Smooth muscle cell (in vitro differentiated cells): Measurements from ENCODE around the gene RAB5B. TPM values are rescaled to one million over a fixed set of nuclear protein-coding genes. Genes with fewer than 3 reads are reported as not detected.

ENCODE experiments used
- DNase-seq: peaks from one replicate; lab custom pipeline; 2025; ENCODE audit not compliant: unreplicated experiment; lab: John Stamatoyannopoulos, UW
- H2AFZ ChIP-seq: fragments of 200-600 bp; sonication (generic); 2 replicates; pipeline ENCODE4 v1.6.0; 2016; ENCODE audit warnings: antibody characterized with exemption, low read depth, mild to moderate bottlenecking
- H3F3A ChIP-seq: fragments of 200-600 bp; sonication (generic); 2 replicates; pipeline ENCODE4 v1.6.0; 2017; ENCODE audit warnings: antibody characterized with exemption, low read depth
- H3K27ac ChIP-seq: fragments of 200-600 bp; sonication (generic); 2 replicates; pipeline ENCODE4 v1.5.1; 2016; ENCODE audit warnings: low read depth, mild to moderate bottlenecking
- H3K27me3 ChIP-seq: fragments of 200-600 bp; sonication (generic); 2 replicates; pipeline ENCODE4 v1.6.1; 2016; ENCODE audit warnings: low read depth, mild to moderate bottlenecking
- H3K36me3 ChIP-seq: fragments of 200-600 bp; sonication (generic); 2 replicates; pipeline ENCODE4 v1.5.1; 2016; ENCODE audit warnings: low read depth
- H3K4me1 ChIP-seq: fragments of 200-600 bp; sonication (generic); 2 replicates; pipeline ENCODE4 v1.5.1; 2016; ENCODE audit warnings: low read depth
- H3K4me2 ChIP-seq: fragments of 200-600 bp; sonication (generic); 2 replicates; pipeline ENCODE4 v1.6.0; 2016; ENCODE audit warnings: mild to moderate bottlenecking
- H3K4me3 ChIP-seq: fragments of 200-600 bp; sonication (generic); 2 replicates; pipeline ENCODE4 v1.5.1; 2016; ENCODE audit warnings: mild to moderate bottlenecking
- H3K79me2 ChIP-seq: fragments of 200-600 bp; sonication (generic); 2 replicates; pipeline ENCODE4 v1.6.0; 2016; ENCODE audit warnings: low read depth, mild to moderate bottlenecking
- H3K9ac ChIP-seq: fragments of 200-600 bp; sonication (generic); 2 replicates; pipeline ENCODE4 v1.6.0; 2016; ENCODE audit warnings: low read depth
- H3K9me3 ChIP-seq: fragments of 200-600 bp; sonication (generic); replicated peaks from 2 replicates; pipeline ENCODE4 v1.5.1; 2016; ENCODE audit warnings: low read depth
- H4K20me1 ChIP-seq: fragments of 200-600 bp; sonication (generic); 2 replicates; pipeline ENCODE4 v1.6.0; 2016; ENCODE audit warnings: low read depth
- CTCF ChIP-seq: fragments of 200-600 bp; sonication (generic); IDR thresholded peaks from 2 replicates; pipeline ENCODE4 v1.5.1; 2017; ENCODE audit warnings: borderline replicate concordance, mild to moderate bottlenecking, antibody characterized with exemption; ENCODE audit not compliant: insufficient read depth, poor library complexity, severe bottlenecking
- WGBS: methylation state at CpG from one replicate; pipeline ENCODE4 v1.1.7; 2016; ENCODE audit warnings: low lambda C conversion rate; 5-methylcytosine and 5-hydroxymethylcytosine counted together
- polyA plus RNA-seq: library from polyadenylated mRNA; unstranded; fragments of >200 nt; fragmentation: Nextera tagmentation; extraction: Ambion mirVana; gene quantifications from 2 replicates; pipeline ENCODE4 v1.2.1, GENCODE V29; 2016
- total RNA-seq: library from RNA; depleted of rRNA; stranded (reverse); fragments of >200 nt; gene quantifications from 2 replicates; pipeline ENCODE4 v1.2.3, GENCODE V29; 2014

Gene RAB5B
- total and polyA plus RNA-seq, 2 experiments from 2014 or later: 77.2 to 81.9 TPM

DNA sequence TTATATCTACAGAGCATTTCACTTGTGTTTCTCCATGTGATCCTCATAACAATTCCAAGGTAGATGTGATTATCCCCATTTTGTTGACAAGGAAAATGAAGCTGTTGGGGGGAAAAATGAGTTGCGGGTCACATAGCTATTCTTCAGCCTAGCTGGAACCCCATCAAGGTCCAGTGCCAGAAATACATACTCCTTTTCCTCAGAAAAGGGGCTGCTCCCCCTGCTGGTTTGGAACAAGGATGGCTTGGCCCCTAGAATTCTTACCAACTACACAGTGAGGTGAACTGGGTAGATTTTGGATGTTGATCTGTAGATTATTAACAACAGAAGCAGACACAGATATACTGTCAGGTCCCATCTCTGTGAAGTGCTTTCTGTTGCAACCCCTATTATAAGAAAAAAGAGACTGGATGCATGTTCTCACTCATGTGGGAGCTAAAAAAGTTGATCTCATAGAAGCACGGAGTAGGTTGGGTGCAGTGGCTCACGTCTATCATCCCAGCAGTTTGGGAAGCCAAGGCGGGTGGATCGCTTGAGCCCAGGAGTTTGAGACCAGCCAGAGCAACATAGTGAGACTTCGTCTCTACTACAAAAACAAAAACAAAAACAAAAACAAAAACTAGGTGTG lies 55.9 kb downstream of the RAB5B start:
- WGBS: 93% methylated on average over 6 of the region's 6 CpGs
- H4K20me1 ChIP-seq: no peaks in the 10 kb centered on the region
- H3K79me2 ChIP-seq: no peaks in the 10 kb centered on the region
- no peak overlapping the region for H3K4me3 ChIP-seq
- peak; percentile 68 for TF ChIP-seq CTCF
- H3K36me3 ChIP-seq: peaks cover 3% of the 10 kb centered on the region
- no peak for DNase-seq
- H3K27ac ChIP-seq: peak overlapping the region; percentile 66
- peaks cover 4% of the 10 kb centered on the region for H3K4me1 ChIP-seq
- H3K27me3 ChIP-seq: no peaks in the 10 kb centered on the region
- peaks cover 9% of the 10 kb centered on the region for H3F3A ChIP-seq
- H3K9ac ChIP-seq: no peak overlapping the region
- H3K9me3 ChIP-seq: no peaks in the 10 kb centered on the region
- no peak overlapping the region for H2AFZ ChIP-seq
- peak overlapping the region; percentile 47 for H3K4me2 ChIP-seq

GRCh38 chr12:56031987-56032386 lies 58.1 kb downstream of the RAB5B start:
- H3K79me2 ChIP-seq: no peaks in the 10 kb centered on the region
- peaks cover 4% of the 10 kb centered on the region for H3K4me1 ChIP-seq
- no peak overlapping the region for H3K9ac ChIP-seq
- H3K27me3 ChIP-seq: no peaks in the 10 kb centered on the region
- H3K4me2 ChIP-seq: no peak overlapping the region
- TF ChIP-seq CTCF: no peak
- H4K20me1 ChIP-seq: no peaks in the 10 kb centered on the region
- no peak overlapping the region for H3K4me3 ChIP-seq
- H3F3A ChIP-seq: peaks cover 9% of the 10 kb centered on the region
- no peak overlapping the region for H2AFZ ChIP-seq
- H3K36me3 ChIP-seq: peaks cover 3% of the 10 kb centered on the region
- H3K27ac ChIP-seq: no peak overlapping the region
- no peaks in the 10 kb centered on the region for H3K9me3 ChIP-seq
- WGBS: 63% methylated on average over 1 of the region's 1 CpG
- DNase-seq: no peak

- 90% methylated on average over 18 of the region's 21 CpGs for WGBS
- no peaks in the 10 kb centered on the region for H4K20me1 ChIP-seq
- no peaks in the 10 kb centered on the region for H3K9me3 ChIP-seq
- no peaks in the 10 kb centered on the region for H3K79me2 ChIP-seq
- H3K27me3 ChIP-seq: no peaks in the 10 kb centered on the region
- H3K27ac ChIP-seq: no peak overlapping the region
- no peak overlapping the region for H3K9ac ChIP-seq
- no peak for TF ChIP-seq CTCF
- no peak overlapping the region for H2AFZ ChIP-seq
- H3K4me3 ChIP-seq: no peak overlapping the region
- no peaks in the 10 kb centered on the region for H3F3A ChIP-seq
- peaks cover 3% of the 10 kb centered on the region for H3K36me3 ChIP-seq
- no peaks in the 10 kb centered on the region for H3K4me1 ChIP-seq
- DNase-seq: no peak
- no peak overlapping the region for H3K4me2 ChIP-seq
These were observed 60.9 kb downstream of the RAB5B start for GRCh38 chr12:56034586-56035332.
